NCI-H2227 (cell line): ENCODE measurements around the gene ASCC3.
"Not testable (repeated sequence)": the region's sequence is repeated elsewhere in the genome, so short reads cannot be mapped to it uniquely, and the experiment has no call there.

Experiments
- DNase-seq: peaks from one replicate; lab custom pipeline; 2025; ENCODE audit not compliant: unreplicated experiment; lab: John Stamatoyannopoulos, UW

ASCC3 gene

DNA sequence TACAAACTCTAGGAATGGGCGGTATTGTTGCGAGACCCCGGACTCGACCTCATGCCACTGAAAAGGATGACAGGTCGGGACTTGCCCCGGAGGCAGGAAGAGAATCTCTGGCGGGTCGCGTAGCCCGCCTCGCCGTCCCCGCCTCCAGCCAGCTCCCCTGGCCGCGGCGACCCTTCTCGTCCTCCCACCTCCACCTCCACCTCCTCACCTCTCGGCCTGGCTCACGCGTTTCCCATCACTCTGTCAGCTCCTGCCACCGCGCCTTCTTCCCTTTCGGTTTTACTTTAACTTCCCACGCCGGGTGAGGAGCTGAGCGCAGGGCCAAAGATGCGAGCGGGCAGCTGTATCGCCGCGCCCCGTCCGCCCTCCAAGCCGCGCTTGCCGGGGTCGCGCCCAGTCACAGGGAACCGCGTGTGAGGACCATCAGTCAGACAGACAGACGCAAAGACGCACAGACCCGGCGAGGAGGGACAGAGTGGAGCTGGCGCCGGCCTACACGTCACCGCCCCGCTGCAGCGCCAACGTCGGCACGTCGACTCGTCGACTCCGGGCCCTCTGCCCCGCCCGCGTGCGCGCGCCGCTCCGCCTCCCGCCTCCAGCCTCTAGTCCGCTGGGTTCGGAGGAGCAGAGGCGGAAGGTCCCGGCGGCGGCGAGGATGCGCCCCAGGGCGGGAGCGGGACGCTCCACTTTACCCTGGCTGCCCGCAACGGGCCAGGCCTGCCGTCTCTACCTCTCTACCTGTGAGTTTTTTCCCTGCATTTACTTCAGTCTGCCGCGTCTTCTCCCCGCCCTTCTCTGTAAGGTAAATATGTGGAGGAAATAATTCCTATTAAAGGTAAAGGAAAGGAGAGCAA is at the start of gene ASCC3:
Gene ASCC3, minus strand, starts transcription at position 477 of the 854 bp plus-strand sequence. CDS start 13,332 bp downstream, outside the sequence.
- peak; percentile 92 for DNase-seq

- DNase-seq: no peak
Observed at GRCh38 chr6:100925749-100926148, 44.6 kb upstream of the ASCC3 start.

GRCh38 chr6:100924534-100925227 is 43.6 kb upstream of the ASCC3 start:
- no peak for DNase-seq

- no peak for DNase-seq
Observed at GRCh38 chr6:100923481-100924165, 42.5 kb upstream of the ASCC3 start.

DNA sequence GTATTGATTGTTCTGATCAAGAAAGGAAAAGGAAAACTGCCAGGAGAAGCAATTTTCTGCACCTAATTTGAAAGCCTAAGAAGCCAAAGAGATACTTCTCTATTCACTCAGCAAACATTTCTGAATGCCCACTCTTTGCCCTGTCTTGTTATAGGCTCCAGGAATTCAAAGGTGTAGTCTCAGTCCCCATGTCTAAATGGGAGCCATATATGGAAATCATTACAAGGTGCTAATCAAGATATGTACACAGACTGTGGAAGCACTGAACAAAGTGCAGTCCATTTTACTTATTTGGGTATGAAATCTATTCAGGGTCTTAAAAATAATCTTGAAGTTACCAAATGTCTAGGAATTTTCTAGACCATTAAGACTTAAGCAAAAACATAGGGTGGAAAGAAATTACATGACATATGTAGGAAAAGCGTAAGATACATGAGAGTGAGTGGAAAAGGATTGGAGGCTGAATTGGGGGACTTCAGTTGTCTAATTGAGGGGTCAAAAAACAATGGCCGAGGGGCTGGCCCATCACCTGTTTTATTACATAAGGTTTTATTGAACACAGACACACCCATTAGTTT is 39.0 kb upstream of the ASCC3 start:
- DNase-seq: no peak

DNA sequence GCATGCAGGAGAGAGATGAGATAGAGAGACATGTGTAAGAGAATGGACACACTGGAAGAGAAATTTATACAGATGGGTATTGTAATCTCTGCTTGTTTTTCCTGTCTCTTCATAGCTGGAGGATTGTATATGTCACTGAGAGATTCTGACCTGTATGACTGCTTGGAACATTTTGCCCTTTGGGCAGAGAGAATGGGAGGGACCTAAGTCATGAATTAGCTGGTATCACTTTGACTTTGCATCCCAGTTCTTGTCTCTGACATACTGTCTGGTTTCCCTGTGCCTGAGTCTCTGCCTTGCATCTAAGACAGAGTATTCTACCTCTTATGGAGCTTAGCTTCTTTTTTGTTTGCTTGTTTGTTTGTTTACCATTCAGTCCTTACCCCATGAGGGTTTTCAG is 37.0 kb upstream of the ASCC3 start:
- no peak for DNase-seq

DNA sequence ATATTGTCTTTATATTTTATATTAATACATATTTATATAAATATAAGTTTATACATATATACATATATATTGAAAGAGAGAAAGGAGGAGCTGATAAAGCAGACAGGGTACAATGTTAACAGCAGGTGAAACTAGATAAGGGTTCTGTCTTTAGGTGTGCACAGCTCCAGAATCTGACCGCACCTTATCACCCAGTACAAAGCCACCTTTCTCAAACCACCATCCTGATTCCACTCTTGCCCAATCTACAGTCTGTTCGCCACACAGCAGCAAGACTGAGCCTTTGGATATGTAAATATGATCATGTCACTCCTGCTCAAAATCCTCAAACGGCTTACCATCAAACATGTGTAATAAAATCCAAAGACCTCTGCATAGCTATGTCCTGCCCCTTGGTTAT is 34.7 kb upstream of the ASCC3 start:
- DNase-seq: no peak

- DNase-seq: peak; percentile 56
Observed at GRCh38 chr6:100913400-100914276, 32.5 kb upstream of the ASCC3 start.

GRCh38 chr6:100906325-100906724 is 25.2 kb upstream of the ASCC3 start:
- DNase-seq: no peak

DNA sequence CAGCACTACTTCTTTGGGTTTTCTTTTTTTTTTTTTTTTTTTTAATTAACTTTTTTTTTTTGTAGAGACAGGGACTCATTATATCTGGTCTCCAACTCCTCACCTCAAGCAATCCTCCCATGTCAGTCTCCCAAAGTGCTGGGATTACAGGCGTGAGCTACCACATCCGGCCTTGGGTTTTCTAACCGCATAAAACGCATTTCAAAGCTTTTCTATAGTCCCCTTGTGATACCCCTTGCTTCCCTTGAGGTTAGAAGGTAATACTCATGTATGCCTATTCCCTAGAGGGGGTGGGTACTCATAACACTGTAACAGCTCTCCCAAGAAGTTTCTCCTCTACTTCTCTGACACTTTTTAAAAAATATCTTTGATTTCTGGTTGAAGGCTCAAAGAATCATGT is 23.9 kb upstream of the ASCC3 start:
- no peak for DNase-seq

DNA sequence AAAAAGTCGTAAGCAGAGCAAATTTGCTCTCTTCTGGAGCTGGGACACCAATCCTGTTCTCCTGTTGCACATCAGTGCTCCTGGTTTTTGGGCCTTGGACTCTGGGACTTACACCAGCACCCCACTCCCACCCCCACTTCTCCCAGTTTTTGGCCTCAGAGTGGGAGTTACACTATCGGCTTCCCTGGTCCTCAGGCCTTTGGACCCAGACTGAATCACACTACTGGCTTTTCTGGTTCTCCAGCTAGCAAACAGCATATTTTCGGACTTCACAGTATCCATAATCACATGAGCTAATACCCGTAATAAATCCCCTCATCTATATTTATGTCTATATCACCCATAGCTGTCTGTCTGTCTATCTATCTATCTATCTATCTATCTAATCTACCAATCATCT is 23.2 kb upstream of the ASCC3 start:
- no peak for DNase-seq

- no peak for DNase-seq
Observed at GRCh38 chr6:100901582-100901981, 20.5 kb upstream of the ASCC3 start.

- no peak for DNase-seq
Observed at GRCh38 chr6:100899202-100899601, 18.1 kb upstream of the ASCC3 start.

- no peak for DNase-seq
Observed at GRCh38 chr6:100897671-100898070, 16.5 kb upstream of the ASCC3 start.

GRCh38 chr6:100893743-100894142 is 12.6 kb upstream of the ASCC3 start:
- DNase-seq: no peak

- DNase-seq: no peak
Observed at GRCh38 chr6:100892693-100893092, 11.6 kb upstream of the ASCC3 start.

- no peak for DNase-seq
Observed at GRCh38 chr6:100892116-100892515, 11.0 kb upstream of the ASCC3 start.

DNA sequence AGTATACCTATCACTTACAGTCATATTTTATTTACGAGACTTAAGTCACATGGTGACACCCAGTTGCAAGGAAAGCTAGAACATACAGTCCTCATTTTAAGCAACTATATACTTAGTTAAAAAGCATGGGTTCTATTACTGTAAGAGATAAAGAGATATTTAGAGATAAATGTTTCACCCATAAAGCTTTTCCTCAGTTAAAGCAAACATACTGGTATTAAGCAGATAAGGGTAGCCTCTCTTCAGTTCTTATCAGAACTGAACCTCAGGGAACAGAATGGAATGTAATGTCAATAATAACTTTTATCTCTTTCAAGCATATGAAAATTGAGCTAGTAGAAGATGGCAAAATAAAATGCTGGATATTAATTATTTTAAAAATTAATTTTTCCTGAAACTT is 9.9 kb upstream of the ASCC3 start:
- no peak for DNase-seq

- not testable (repeated sequence) for DNase-seq
Observed at GRCh38 chr6:100890646-100891045, 9.5 kb upstream of the ASCC3 start.

DNA sequence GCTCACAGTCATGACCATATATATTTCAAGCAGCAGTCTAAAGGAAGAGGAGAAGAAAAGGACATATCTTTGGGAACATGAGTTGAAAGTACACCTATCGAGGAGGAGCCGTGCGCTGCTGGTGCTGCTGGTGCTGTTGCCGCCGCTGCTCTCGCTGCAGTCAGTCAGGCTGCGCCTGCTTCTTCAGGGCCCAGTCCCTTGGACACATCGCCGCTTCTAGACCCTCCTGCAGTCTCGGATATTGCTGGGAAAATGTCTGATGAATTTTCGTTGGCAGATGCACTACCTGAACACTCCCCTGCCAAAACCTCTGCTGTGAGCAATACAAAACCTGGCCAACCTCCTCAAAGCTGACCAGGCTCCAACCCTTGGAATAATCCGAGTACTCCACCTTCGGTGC is 8.2 kb upstream of the ASCC3 start:
- no peak for DNase-seq
